WTC11 (cell line): ENCODE results near the gene SFT2D2. TPM values are rescaled to one million over a fixed set of nuclear protein-coding genes. Genes with fewer than 3 reads are reported as not detected.

ENCODE experiments used
- ATAC-seq: fragments of 200-7000 bp; cut with Tn5 transposase; 2 replicates; pipeline ENCODE4 v1.10.0; 2021; ENCODE audit warnings: mild to moderate bottlenecking, moderate library complexity
- CTCF ChIA-PET: fragments of 300-600 bp; sonication (Branson Sonifier 250); formaldehyde crosslinking; loops from one replicate; lab custom pipeline; 2021; ENCODE audit warnings: antibody characterized with exemption; lab: Charles Lee
- POLR2A ChIA-PET: fragments of 350-600 bp; sonication (Branson Sonifier 250); formaldehyde crosslinking; loops from one replicate; lab custom pipeline; 2021; ENCODE audit warnings: antibody characterized with exemption; lab: Charles Lee
- DNase-seq: peaks from one replicate; pipeline ENCODE4 v3.0.0; 2021; ENCODE audit warnings: low spot score
- H3K27ac Mint-ChIP-seq: 2 replicates; pipeline ENCODE4 v1.8.0; 2021; ENCODE audit warnings: mixed read lengths
- H3K27me3 Mint-ChIP-seq: 2 replicates; pipeline ENCODE4 v1.8.0; 2021; ENCODE audit warnings: low read depth, mild to moderate bottlenecking, moderate library complexity, mixed read lengths
- H3K36me3 Mint-ChIP-seq: 2 replicates; pipeline ENCODE4 v1.8.0; 2021; ENCODE audit warnings: mixed read lengths
- H3K4me1 Mint-ChIP-seq: 2 replicates; pipeline ENCODE4 v1.8.0; 2022; ENCODE audit warnings: mixed read lengths
- H3K4me3 Mint-ChIP-seq: 2 replicates; pipeline ENCODE4 v1.8.0; 2021; ENCODE audit warnings: mild to moderate bottlenecking, moderate library complexity, mixed read lengths
- H3K9me3 Mint-ChIP-seq: 2 replicates; pipeline ENCODE4 v1.8.0; 2021; ENCODE audit warnings: mixed read lengths
- ATF1 ChIP-seq: sonication (generic); formaldehyde crosslinking; IDR thresholded peaks from 2 replicates; pipeline ENCODE4 v1.8.1; 2023; ENCODE audit warnings: mild to moderate bottlenecking, moderate library complexity, missing genetic modification reagents
- ATF3 ChIP-seq: sonication (generic); formaldehyde crosslinking; conservative IDR thresholded peaks from 2 replicates; pipeline ENCODE4 v1.8.1; 2022; ENCODE audit warnings: mild to moderate bottlenecking, missing genetic modification reagents
- ATF6 ChIP-seq: sonication (generic); formaldehyde crosslinking; IDR thresholded peaks from 2 replicates; pipeline ENCODE4 v1.8.1; 2023; ENCODE audit warnings: mild to moderate bottlenecking, missing genetic modification reagents
- E2F1 ChIP-seq: sonication (generic); formaldehyde crosslinking; IDR thresholded peaks from 2 replicates; pipeline ENCODE4 v1.8.0; 2022; ENCODE audit warnings: mild to moderate bottlenecking, missing genetic modification reagents
- ETV6 ChIP-seq: sonication (generic); formaldehyde crosslinking; IDR thresholded peaks from 2 replicates; pipeline ENCODE4 v1.8.1; 2022; ENCODE audit warnings: mild to moderate bottlenecking, missing genetic modification reagents
- FOXP1 ChIP-seq: sonication (generic); formaldehyde crosslinking; IDR thresholded peaks from 2 replicates; pipeline ENCODE4 v1.8.0; 2022; ENCODE audit warnings: missing genetic modification reagents, mild to moderate bottlenecking, moderate library complexity, borderline replicate concordance
- MXD4 ChIP-seq: fragments of 250-450 bp; sonication (Bioruptor Pico); IDR thresholded peaks from 2 replicates; pipeline ENCODE4 v1.8.0; 2021; ENCODE audit warnings: mild to moderate bottlenecking, moderate library complexity, borderline replicate concordance
- NFE2L1 ChIP-seq: sonication (generic); formaldehyde crosslinking; IDR thresholded peaks from 2 replicates; pipeline ENCODE4 v1.8.1; 2023; ENCODE audit warnings: missing genetic modification reagents
- NR1H2 ChIP-seq: sonication (generic); formaldehyde crosslinking; IDR thresholded peaks from 2 replicates; pipeline ENCODE4 v1.9.0; 2021; ENCODE audit warnings: mild to moderate bottlenecking, moderate library complexity, missing genetic modification reagents
- NR3C1 ChIP-seq: sonication (generic); formaldehyde crosslinking; conservative IDR thresholded peaks from 2 replicates; pipeline ENCODE4 v1.8.1; 2023; ENCODE audit warnings: low read depth, mild to moderate bottlenecking, missing genetic modification reagents
- SP1 ChIP-seq: sonication (generic); formaldehyde crosslinking; conservative IDR thresholded peaks from 2 replicates; pipeline ENCODE4 v1.8.1; 2022; ENCODE audit warnings: missing genetic modification reagents
- TCF7 ChIP-seq: sonication (generic); formaldehyde crosslinking; IDR thresholded peaks from 2 replicates; pipeline ENCODE4 v1.8.0; 2022; ENCODE audit warnings: mild to moderate bottlenecking, low read depth, missing genetic modification reagents, moderate library complexity
- TEAD4 ChIP-seq: sonication (generic); formaldehyde crosslinking; IDR thresholded peaks from 2 replicates; pipeline ENCODE4 v1.8.0; 2022; ENCODE audit warnings: mild to moderate bottlenecking, missing genetic modification reagents
- USF1 ChIP-seq: sonication (generic); formaldehyde crosslinking; IDR thresholded peaks from 2 replicates; pipeline ENCODE4 v1.8.0; 2022; ENCODE audit warnings: mild to moderate bottlenecking, missing genetic modification reagents
- ZNF219 ChIP-seq: sonication (generic); formaldehyde crosslinking; IDR thresholded peaks from 2 replicates; pipeline ENCODE4 v1.8.0; 2023; ENCODE audit warnings: missing genetic modification reagents, mild to moderate bottlenecking, borderline replicate concordance
- ZNF232 ChIP-seq: sonication (generic); formaldehyde crosslinking; IDR thresholded peaks from 2 replicates; pipeline ENCODE4 v1.8.0; 2022; ENCODE audit warnings: mild to moderate bottlenecking, missing genetic modification reagents
- ZNF281 ChIP-seq: sonication (generic); formaldehyde crosslinking; IDR thresholded peaks from 2 replicates; pipeline ENCODE4 v1.8.0; 2023; ENCODE audit warnings: mild to moderate bottlenecking, missing genetic modification reagents
- ZNF396 ChIP-seq: fragments of 250-450 bp; sonication (Bioruptor Pico); IDR thresholded peaks from 2 replicates; pipeline ENCODE4 v1.8.0; 2021; ENCODE audit warnings: mild to moderate bottlenecking, moderate library complexity, borderline replicate concordance
- ZSCAN18 ChIP-seq: fragments of 250-450 bp; sonication (Bioruptor Pico); IDR thresholded peaks from 2 replicates; pipeline ENCODE4 v2.1.2; 2022; ENCODE audit warnings: mild to moderate bottlenecking, moderate library complexity
- total RNA-seq: library from RNA; stranded (reverse); gene quantifications from 3 replicates; pipeline ENCODE4 v1.2.3, GENCODE V29; 2021

SFT2D2 gene
- total RNA-seq, 1 experiment from 2014 or later, result 23.2 TPM

- Mint-ChIP-seq H3K4me1 (peaks cover 31% of the 10 kb centered on the region), H3K27ac (peak overlapping the region; percentile 74; the same call in 1 of the 2 replicates), H3K4me3 (no peak overlapping the region), H3K9me3 (no peaks in the 10 kb centered on the region), H3K27me3 (peaks cover 34% of the 10 kb centered on the region), H3K36me3 (no peaks in the 10 kb centered on the region)
- ChIA-PET POLR2A (no interaction called here), CTCF (interaction anchor here (1.0 to 1.5 kb wide), 3 partner anchors 51 to 209 kb away, joined by 3 to 6 read pairs (median 5); no protein-coding TSS in a partner anchor)
- DNase-seq (no peak), ATAC-seq (peak; percentile 63)
- TF ChIP-seq ATF6 (CRISPR knock-in tag) (no peak), FOXP1 (CRISPR knock-in tag) (no peak), ZSCAN18 (CRISPR knock-in tag) (no peak), ETV6 (CRISPR knock-in tag) (no peak), SP1 (CRISPR knock-in tag) (no peak), TCF7 (no peak), NR3C1 (CRISPR knock-in tag) (no peak)
These were observed 65.5 kb downstream of the SFT2D2 start for GRCh38 chr1:168291222-168291837.

GRCh38 chr1:168293356-168293755, 67.6 kb downstream of the SFT2D2 start:
- Mint-ChIP-seq H3K27ac (no peak overlapping the region), H3K9me3 (no peaks in the 10 kb centered on the region), H3K4me3 (no peak overlapping the region), H3K27me3 (peaks cover 37% of the 10 kb centered on the region), H3K36me3 (no peaks in the 10 kb centered on the region), H3K4me1 (peaks cover 19% of the 10 kb centered on the region)
- POLR2A ChIA-PET, result no interaction called here
- DNase-seq (no peak), ATAC-seq (no peak)
- CTCF ChIA-PET, result interaction anchor here (0.6 kb wide), 1 partner anchor 28 kb away, joined by 3 read pairs; no protein-coding TSS in a partner anchor
- TF ChIP-seq NFE2L1 (CRISPR knock-in tag) (no peak), USF1 (CRISPR knock-in tag) (no peak), ZNF219 (no peak), E2F1 (CRISPR knock-in tag) (no peak), NR1H2 (CRISPR knock-in tag) (no peak), ZNF396 (no peak), ZNF281 (CRISPR knock-in tag) (no peak), ATF3 (CRISPR knock-in tag) (no peak), TEAD4 (CRISPR knock-in tag) (no peak), FOXP1 (CRISPR knock-in tag) (no peak), ZNF232 (no peak), MXD4 (CRISPR knock-in tag) (no peak), ATF1 (CRISPR knock-in tag) (no peak)
